MM.1S (cell line): Measurements from ENCODE around the gene PSMD11.
"Not testable (repeated sequence)": the region's sequence is repeated elsewhere in the genome, so short reads cannot be mapped to it uniquely, and the experiment has no call there.

Experiments
- EZH2 ChIP-seq: fragments of 300-600 bp; sonication (generic); optimal IDR thresholded peaks from 2 replicates; pipeline ENCODE3; 2017; ENCODE audit warnings: low read depth, mild to moderate bottlenecking, antibody characterized with exemption, low read length, mixed read lengths
- EZH2phosphoT487 ChIP-seq: fragments of 300-600 bp; sonication (generic); IDR thresholded peaks from 2 replicates; pipeline ENCODE4 v1.6.1; 2018; ENCODE audit warnings: antibody characterized with exemption, low read length
- TF ChIP-seq, protein P1 (sequence below): fragments of 300-600 bp; sonication (generic); IDR thresholded peaks from 2 replicates; pipeline ENCODE4 v1.5.1; 2016; ENCODE audit warnings: antibody characterized with exemption, low read length, mixed read lengths

DNA sequence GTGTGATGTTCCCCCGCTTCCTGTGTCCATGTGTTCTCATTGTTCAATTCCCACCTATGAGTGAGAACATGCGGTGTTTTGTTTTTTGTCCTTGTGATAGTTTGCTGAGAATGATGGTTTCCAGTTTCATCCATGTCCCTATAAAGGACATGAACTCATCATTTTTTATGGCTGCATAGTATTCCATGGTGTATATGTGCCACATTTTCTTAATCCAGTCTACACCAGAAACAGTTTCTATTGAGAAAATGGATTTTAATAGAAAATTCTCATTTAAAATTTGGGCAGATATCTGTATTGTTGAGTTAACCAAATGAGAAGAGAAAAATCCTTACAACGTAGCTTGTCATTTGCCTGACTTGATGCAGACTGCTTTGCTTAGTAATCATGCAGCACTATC, 34.2 kb upstream of the PSMD11 start:
- not testable (repeated sequence) for TF ChIP-seq EZH2phosphoT487, EZH2
- TF ChIP-seq, protein P1, sequence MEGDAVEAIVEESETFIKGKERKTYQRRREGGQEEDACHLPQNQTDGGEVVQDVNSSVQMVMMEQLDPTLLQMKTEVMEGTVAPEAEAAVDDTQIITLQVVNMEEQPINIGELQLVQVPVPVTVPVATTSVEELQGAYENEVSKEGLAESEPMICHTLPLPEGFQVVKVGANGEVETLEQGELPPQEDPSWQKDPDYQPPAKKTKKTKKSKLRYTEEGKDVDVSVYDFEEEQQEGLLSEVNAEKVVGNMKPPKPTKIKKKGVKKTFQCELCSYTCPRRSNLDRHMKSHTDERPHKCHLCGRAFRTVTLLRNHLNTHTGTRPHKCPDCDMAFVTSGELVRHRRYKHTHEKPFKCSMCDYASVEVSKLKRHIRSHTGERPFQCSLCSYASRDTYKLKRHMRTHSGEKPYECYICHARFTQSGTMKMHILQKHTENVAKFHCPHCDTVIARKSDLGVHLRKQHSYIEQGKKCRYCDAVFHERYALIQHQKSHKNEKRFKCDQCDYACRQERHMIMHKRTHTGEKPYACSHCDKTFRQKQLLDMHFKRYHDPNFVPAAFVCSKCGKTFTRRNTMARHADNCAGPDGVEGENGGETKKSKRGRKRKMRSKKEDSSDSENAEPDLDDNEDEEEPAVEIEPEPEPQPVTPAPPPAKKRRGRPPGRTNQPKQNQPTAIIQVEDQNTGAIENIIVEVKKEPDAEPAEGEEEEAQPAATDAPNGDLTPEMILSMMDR = not testable (repeated sequence)
